GM23338 (cell line): ENCODE data around the gene ATR. TPM values are rescaled to one million over a fixed set of nuclear protein-coding genes. Genes with fewer than 3 reads are reported as not detected.

Source experiments
- ATAC-seq: fragments of 200-7000 bp; cut with Tn5 transposase; 3 replicates; pipeline ENCODE4 v1.9.1; 2020
- DNase-seq: peaks from one replicate; pipeline ENCODE4 v3.0.0-alpha.2; 2015; ENCODE audit warnings: low spot score
- H2AFZ ChIP-seq: fragments of 200-600 bp; sonication (generic); 2 replicates; pipeline ENCODE4 v1.8.0; 2016; ENCODE audit warnings: antibody characterized with exemption, mild to moderate bottlenecking, moderate library complexity
- H3F3A ChIP-seq: fragments of 200-600 bp; sonication (generic); replicated peaks from 2 replicates; pipeline ENCODE4 v1.8.0; 2017; ENCODE audit warnings: antibody characterized with exemption, mixed run types, low read depth
- H3K27ac ChIP-seq: fragments of 200-600 bp; sonication (generic); 2 replicates; pipeline ENCODE4 v1.6.1; 2016; ENCODE audit warnings: low read depth
- H3K27me3 ChIP-seq: fragments of 200-600 bp; sonication (generic); 2 replicates; pipeline ENCODE4 v1.8.0; 2016; ENCODE audit warnings: mild to moderate bottlenecking, mixed run types, moderate library complexity; ENCODE audit not compliant: insufficient read depth
- H3K36me3 ChIP-seq: fragments of 200-600 bp; sonication (generic); 2 replicates; pipeline ENCODE4 v1.8.0; 2016; ENCODE audit warnings: mild to moderate bottlenecking; ENCODE audit not compliant: insufficient read depth
- H3K4me1 ChIP-seq: fragments of 200-600 bp; sonication (generic); 2 replicates; pipeline ENCODE4 v1.8.0; 2016; ENCODE audit warnings: mild to moderate bottlenecking, moderate library complexity; ENCODE audit not compliant: insufficient read depth
- H3K4me2 ChIP-seq: fragments of 200-600 bp; sonication (generic); 2 replicates; pipeline ENCODE4 v1.7.1; 2017; ENCODE audit warnings: mixed run types
- H3K4me3 ChIP-seq: fragments of 200-600 bp; sonication (generic); 2 replicates; pipeline ENCODE4 v1.6.1; 2016; ENCODE audit warnings: mixed run types
- H3K79me2 ChIP-seq: fragments of 200-600 bp; sonication (generic); replicated peaks from 2 replicates; pipeline ENCODE4 v1.8.0; 2017; ENCODE audit warnings: mild to moderate bottlenecking; ENCODE audit not compliant: insufficient read depth
- H3K9me2 ChIP-seq: fragments of 200-600 bp; sonication (generic); 2 replicates; pipeline ENCODE4 v1.8.0; 2017; ENCODE audit not compliant: insufficient read depth
- H4K20me1 ChIP-seq: fragments of 200-600 bp; sonication (generic); replicated peaks from 2 replicates; pipeline ENCODE4 v1.8.0; 2017; ENCODE audit warnings: mild to moderate bottlenecking; ENCODE audit not compliant: insufficient read depth
- H3K27ac Mint-ChIP-seq: 2 replicates; pipeline ENCODE4 v1.8.0; 2020; ENCODE audit warnings: inconsistent platforms, mild to moderate bottlenecking, moderate library complexity, mixed read lengths
- H3K27me3 Mint-ChIP-seq: 3 replicates; pipeline ENCODE4 v1.8.0; 2022; ENCODE audit warnings: low read depth, mild to moderate bottlenecking, moderate library complexity, mixed read lengths, inconsistent platforms; ENCODE audit not compliant: insufficient read depth, poor library complexity
- H3K36me3 Mint-ChIP-seq: 3 replicates; pipeline ENCODE4 v1.8.0; 2021; ENCODE audit warnings: low read depth, mild to moderate bottlenecking, inconsistent platforms, moderate library complexity, mixed read lengths
- H3K4me1 Mint-ChIP-seq: 3 replicates; pipeline ENCODE4 v1.8.0; 2020; ENCODE audit warnings: mild to moderate bottlenecking, inconsistent platforms, mixed read lengths
- H3K4me3 Mint-ChIP-seq: 3 replicates; pipeline ENCODE4 v1.8.0; 2021; ENCODE audit warnings: moderate library complexity, mild to moderate bottlenecking, inconsistent platforms, mixed read lengths
- H3K9me3 Mint-ChIP-seq: 3 replicates; pipeline ENCODE4 v1.8.0; 2020; ENCODE audit warnings: moderate library complexity, mild to moderate bottlenecking, inconsistent platforms, mixed read lengths
- CREB1 ChIP-seq: fragments of 250-450 bp; sonication (Bioruptor Pico); IDR thresholded peaks from 2 replicates; pipeline ENCODE4 v1.5.0; 2020; ENCODE audit warnings: low read depth, mild to moderate bottlenecking, moderate library complexity
- CTCF ChIP-seq, 2 experiments: fragments of 200-600 bp in 1 of 2; sonication (generic) in 1 of 2; conservative IDR thresholded peaks; 2 replicates each; pipeline versions ENCODE4 v1.5.1 to v1.6.1; 2016 to 2017; ENCODE audit warnings: antibody characterized with exemption in 2 of 2, low read depth in 2 of 2, mild to moderate bottlenecking in 2 of 2, moderate library complexity in 1 of 2
- EZH2 ChIP-seq: fragments of 200-600 bp; sonication (generic); IDR thresholded peaks from one replicate; pipeline ENCODE4 v1.8.0; 2017; ENCODE audit warnings: antibody characterized with exemption, mild to moderate bottlenecking, low read depth; ENCODE audit not compliant: unreplicated experiment
- EZH2phosphoT487 ChIP-seq: fragments of 200-600 bp; sonication (generic); IDR thresholded peaks from one replicate; pipeline ENCODE4 v1.8.1; 2018; ENCODE audit warnings: antibody characterized with exemption; ENCODE audit not compliant: unreplicated experiment
- JUNB ChIP-seq: IDR thresholded peaks from one replicate; pipeline ENCODE4 v1.6.1; 2016; ENCODE audit warnings: antibody characterized with exemption; ENCODE audit not compliant: unreplicated experiment
- NANOG ChIP-seq: IDR thresholded peaks from 2 replicates; pipeline ENCODE4 v1.6.1; 2016; ENCODE audit warnings: antibody characterized with exemption, borderline replicate concordance
- POLR2AphosphoS5 ChIP-seq: IDR thresholded peaks from 2 replicates; pipeline ENCODE4 v1.6.1; 2016; ENCODE audit warnings: antibody characterized with exemption, low read depth
- STAT1 ChIP-seq: IDR thresholded peaks from one replicate; pipeline ENCODE4 v1.6.1; 2016; ENCODE audit warnings: antibody characterized with exemption; ENCODE audit not compliant: unreplicated experiment
- ZNF114 ChIP-seq: fragments of 250-450 bp; sonication (Bioruptor Pico); IDR thresholded peaks from 2 replicates; pipeline ENCODE4 v1.5.0; 2020; ENCODE audit warnings: mild to moderate bottlenecking, moderate library complexity
- ZNF331 ChIP-seq: fragments of 250-450 bp; sonication (Bioruptor Pico); IDR thresholded peaks from 2 replicates; pipeline ENCODE4 v1.5.0; 2020; ENCODE audit warnings: low read depth, mild to moderate bottlenecking, moderate library complexity
- polyA plus RNA-seq: library from polyadenylated mRNA; unstranded; fragments of >200 nt; fragmentation: Nextera tagmentation; extraction: Ambion mirVana; gene quantifications from 2 replicates; pipeline ENCODE4 v1.2.1, GENCODE V29; 2016
- total RNA-seq: library from RNA; depleted of rRNA; stranded (reverse); fragments of >200 nt; shearing (Covaris generic); gene quantifications from 2 replicates; pipeline ENCODE4 v1.2.3, GENCODE V29; 2014
- TF ChIP-seq, protein P1 (sequence below): IDR thresholded peaks from 2 replicates; pipeline ENCODE4 v1.6.1; 2016; ENCODE audit warnings: antibody characterized with exemption
- TF ChIP-seq, protein P2 (sequence below): IDR thresholded peaks from one replicate; pipeline ENCODE4 v1.6.1; 2018; ENCODE audit warnings: antibody characterized with exemption; ENCODE audit not compliant: unreplicated experiment
- TF ChIP-seq, protein P3 (sequence below): fragments of 250-450 bp; sonication (Bioruptor Pico); IDR thresholded peaks from 2 replicates; pipeline ENCODE4 v1.5.0; 2020; ENCODE audit warnings: mild to moderate bottlenecking, moderate library complexity

The ATR gene
- total and polyA plus RNA-seq, 2 experiments from 2014 or later = 29.7 to 39.1 TPM

DNA sequence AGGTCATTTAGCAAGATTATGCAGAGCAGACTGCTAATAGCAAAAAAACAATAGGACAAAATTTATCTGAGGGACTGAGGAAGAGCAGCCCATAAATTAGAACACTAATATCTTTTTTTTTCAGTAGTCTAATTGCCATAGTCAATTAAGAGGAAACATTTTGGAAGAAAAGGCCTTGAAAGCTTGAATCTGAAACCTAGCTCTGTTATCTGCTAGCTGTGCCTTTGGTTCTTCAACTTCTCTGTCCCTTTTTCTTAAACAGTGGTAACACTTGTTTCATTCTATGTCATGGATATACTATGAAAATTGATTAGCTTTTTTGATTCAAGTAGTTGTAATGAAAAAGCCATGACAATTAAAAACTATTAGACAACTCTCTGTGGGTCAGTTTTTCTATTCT lies 1.7 kb downstream of the ATR start:
- H3K9me3 Mint-ChIP-seq = no peaks in the 10 kb centered on the region
- peaks cover 59% of the 10 kb centered on the region for H3K79me2 ChIP-seq
- peak overlapping the region; percentile 85 for H3K4me2 ChIP-seq
- peak overlapping the region; percentile 87 for H3K4me3 ChIP-seq
- TF ChIP-seq ZNF114 (CRISPR knock-in tag) (no peak), CTCF (conservative IDR thresholded peaks at IDR 0.05; ENCODE audit: low read depth in 2 of 2) (no peak), POLR2AphosphoS5 (no peak), NANOG (no peak), STAT1 (no peak), CREB1 (CRISPR knock-in tag) (no peak), EZH2phosphoT487 (no peak), EZH2 (no peak), ZNF331 (CRISPR knock-in tag) (no peak), JUNB (no peak)
- TF ChIP-seq, protein P1, sequence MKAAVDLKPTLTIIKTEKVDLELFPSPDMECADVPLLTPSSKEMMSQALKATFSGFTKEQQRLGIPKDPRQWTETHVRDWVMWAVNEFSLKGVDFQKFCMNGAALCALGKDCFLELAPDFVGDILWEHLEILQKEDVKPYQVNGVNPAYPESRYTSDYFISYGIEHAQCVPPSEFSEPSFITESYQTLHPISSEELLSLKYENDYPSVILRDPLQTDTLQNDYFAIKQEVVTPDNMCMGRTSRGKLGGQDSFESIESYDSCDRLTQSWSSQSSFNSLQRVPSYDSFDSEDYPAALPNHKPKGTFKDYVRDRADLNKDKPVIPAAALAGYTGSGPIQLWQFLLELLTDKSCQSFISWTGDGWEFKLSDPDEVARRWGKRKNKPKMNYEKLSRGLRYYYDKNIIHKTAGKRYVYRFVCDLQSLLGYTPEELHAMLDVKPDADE = no peak
- TF ChIP-seq, protein P2, sequence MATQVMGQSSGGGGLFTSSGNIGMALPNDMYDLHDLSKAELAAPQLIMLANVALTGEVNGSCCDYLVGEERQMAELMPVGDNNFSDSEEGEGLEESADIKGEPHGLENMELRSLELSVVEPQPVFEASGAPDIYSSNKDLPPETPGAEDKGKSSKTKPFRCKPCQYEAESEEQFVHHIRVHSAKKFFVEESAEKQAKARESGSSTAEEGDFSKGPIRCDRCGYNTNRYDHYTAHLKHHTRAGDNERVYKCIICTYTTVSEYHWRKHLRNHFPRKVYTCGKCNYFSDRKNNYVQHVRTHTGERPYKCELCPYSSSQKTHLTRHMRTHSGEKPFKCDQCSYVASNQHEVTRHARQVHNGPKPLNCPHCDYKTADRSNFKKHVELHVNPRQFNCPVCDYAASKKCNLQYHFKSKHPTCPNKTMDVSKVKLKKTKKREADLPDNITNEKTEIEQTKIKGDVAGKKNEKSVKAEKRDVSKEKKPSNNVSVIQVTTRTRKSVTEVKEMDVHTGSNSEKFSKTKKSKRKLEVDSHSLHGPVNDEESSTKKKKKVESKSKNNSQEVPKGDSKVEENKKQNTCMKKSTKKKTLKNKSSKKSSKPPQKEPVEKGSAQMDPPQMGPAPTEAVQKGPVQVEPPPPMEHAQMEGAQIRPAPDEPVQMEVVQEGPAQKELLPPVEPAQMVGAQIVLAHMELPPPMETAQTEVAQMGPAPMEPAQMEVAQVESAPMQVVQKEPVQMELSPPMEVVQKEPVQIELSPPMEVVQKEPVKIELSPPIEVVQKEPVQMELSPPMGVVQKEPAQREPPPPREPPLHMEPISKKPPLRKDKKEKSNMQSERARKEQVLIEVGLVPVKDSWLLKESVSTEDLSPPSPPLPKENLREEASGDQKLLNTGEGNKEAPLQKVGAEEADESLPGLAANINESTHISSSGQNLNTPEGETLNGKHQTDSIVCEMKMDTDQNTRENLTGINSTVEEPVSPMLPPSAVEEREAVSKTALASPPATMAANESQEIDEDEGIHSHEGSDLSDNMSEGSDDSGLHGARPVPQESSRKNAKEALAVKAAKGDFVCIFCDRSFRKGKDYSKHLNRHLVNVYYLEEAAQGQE = no peak
- TF ChIP-seq, protein P3, sequence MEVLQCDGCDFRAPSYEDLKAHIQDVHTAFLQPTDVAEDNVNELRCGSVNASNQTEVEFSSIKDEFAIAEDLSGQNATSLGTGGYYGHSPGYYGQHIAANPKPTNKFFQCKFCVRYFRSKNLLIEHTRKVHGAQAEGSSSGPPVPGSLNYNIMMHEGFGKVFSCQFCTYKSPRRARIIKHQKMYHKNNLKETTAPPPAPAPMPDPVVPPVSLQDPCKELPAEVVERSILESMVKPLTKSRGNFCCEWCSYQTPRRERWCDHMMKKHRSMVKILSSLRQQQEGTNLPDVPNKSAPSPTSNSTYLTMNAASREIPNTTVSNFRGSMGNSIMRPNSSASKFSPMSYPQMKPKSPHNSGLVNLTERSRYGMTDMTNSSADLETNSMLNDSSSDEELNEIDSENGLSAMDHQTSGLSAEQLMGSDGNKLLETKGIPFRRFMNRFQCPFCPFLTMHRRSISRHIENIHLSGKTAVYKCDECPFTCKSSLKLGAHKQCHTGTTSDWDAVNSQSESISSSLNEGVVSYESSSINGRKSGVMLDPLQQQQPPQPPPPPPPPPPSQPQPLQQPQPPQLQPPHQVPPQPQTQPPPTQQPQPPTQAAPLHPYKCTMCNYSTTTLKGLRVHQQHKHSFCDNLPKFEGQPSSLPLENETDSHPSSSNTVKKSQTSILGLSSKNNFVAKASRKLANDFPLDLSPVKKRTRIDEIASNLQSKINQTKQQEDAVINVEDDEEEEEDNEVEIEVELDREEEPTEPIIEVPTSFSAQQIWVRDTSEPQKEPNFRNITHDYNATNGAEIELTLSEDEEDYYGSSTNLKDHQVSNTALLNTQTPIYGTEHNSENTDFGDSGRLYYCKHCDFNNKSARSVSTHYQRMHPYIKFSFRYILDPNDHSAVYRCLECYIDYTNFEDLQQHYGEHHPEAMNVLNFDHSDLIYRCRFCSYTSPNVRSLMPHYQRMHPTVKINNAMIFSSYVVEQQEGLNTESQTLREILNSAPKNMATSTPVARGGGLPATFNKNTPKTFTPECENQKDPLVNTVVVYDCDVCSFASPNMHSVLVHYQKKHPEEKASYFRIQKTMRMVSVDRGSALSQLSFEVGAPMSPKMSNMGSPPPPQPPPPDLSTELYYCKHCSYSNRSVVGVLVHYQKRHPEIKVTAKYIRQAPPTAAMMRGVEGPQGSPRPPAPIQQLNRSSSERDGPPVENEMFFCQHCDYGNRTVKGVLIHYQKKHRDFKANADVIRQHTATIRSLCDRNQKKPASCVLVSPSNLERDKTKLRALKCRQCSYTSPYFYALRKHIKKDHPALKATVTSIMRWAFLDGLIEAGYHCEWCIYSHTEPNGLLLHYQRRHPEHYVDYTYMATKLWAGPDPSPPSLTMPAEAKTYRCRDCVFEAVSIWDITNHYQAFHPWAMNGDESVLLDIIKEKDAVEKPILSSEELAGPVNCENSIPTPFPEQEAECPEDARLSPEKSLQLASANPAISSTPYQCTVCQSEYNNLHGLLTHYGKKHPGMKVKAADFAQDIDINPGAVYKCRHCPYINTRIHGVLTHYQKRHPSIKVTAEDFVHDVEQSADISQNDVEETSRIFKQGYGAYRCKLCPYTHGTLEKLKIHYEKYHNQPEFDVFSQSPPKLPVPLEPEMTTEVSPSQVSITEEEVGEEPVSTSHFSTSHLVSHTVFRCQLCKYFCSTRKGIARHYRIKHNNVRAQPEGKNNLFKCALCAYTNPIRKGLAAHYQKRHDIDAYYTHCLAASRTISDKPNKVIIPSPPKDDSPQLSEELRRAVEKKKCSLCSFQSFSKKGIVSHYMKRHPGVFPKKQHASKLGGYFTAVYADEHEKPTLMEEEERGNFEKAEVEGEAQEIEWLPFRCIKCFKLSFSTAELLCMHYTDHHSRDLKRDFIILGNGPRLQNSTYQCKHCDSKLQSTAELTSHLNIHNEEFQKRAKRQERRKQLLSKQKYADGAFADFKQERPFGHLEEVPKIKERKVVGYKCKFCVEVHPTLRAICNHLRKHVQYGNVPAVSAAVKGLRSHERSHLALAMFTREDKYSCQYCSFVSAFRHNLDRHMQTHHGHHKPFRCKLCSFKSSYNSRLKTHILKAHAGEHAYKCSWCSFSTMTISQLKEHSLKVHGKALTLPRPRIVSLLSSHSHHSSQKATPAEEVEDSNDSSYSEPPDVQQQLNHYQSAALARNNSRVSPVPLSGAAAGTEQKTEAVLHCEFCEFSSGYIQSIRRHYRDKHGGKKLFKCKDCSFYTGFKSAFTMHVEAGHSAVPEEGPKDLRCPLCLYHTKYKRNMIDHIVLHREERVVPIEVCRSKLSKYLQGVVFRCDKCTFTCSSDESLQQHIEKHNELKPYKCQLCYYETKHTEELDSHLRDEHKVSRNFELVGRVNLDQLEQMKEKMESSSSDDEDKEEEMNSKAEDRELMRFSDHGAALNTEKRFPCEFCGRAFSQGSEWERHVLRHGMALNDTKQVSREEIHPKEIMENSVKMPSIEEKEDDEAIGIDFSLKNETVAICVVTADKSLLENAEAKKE = no peak
- no peak for DNase-seq
- no peaks in the 10 kb centered on the region for H4K20me1 ChIP-seq
- peaks cover 3% of the 10 kb centered on the region for H3K27me3 Mint-ChIP-seq
- peaks cover 11% of the 10 kb centered on the region for H3K4me1 ChIP-seq
- H3F3A ChIP-seq = no peaks in the 10 kb centered on the region; the same call in 1 of the 2 replicates
- H2AFZ ChIP-seq = no peak overlapping the region
- no peak for ATAC-seq
- peaks cover 36% of the 10 kb centered on the region for H3K4me1 Mint-ChIP-seq
- H3K36me3 ChIP-seq = peaks cover 3% of the 10 kb centered on the region; the same call in 1 of the 2 replicates
- no peaks in the 10 kb centered on the region for H3K9me2 ChIP-seq
- H3K27ac ChIP-seq = no peak overlapping the region
- no peak overlapping the region for H3K27ac Mint-ChIP-seq
- H3K36me3 Mint-ChIP-seq = peaks cover 5% of the 10 kb centered on the region; the same call in 2 of the 3 replicates
- H3K4me3 Mint-ChIP-seq = peak overlapping the region; percentile 99
- H3K27me3 ChIP-seq = no peaks in the 10 kb centered on the region
